G401 (cell line): ENCODE measurements around the gene AKAP7. TPM values are rescaled to one million over a fixed set of nuclear protein-coding genes. Genes with fewer than 3 reads are reported as not detected.
"Not testable (repeated sequence)": the region's sequence is repeated elsewhere in the genome, so short reads cannot be mapped to it uniquely, and the experiment has no call there.

Experiments used
- DNase-seq: peaks from one replicate; pipeline ENCODE4 v3.0.0-alpha.2; 2015; ENCODE audit warnings: low spot score
- in situ Hi-C: cut with HindIII; loops from 2 replicates; pipeline ENCODE4 v1.10.0; 2016; ENCODE audit warnings: low sequenced_read_pairs, mixed read lengths
- total RNA-seq: library from RNA; depleted of rRNA; stranded (reverse); fragments of >200 nt; shearing (Covaris generic); gene quantifications from 2 replicates; pipeline ENCODE4 v1.2.3, GENCODE V29; 2014; rRNA removed

AKAP7 gene
- total RNA-seq, 1 experiment from 2014 or later = 1.8 TPM

DNA sequence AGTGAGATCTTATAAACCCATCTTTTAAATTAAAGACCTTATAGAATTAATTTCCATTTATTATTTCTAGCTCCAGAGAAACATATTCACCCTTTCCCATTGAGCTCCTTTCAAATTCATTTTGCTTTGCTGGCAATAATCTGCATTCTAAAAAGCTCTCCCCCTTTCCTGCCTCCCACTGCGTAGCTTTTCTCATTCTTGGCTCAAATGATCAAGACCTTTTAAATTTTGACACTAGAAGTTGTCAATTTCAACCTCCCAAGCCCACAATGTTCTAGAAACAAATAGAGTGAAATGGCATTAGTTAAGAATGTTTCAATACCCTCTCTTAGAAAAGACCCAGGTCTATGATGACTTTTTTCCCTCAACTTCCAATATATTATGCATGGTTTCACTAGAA, 186.9 kb downstream of the AKAP7 start:
- in situ Hi-C loops = no loop called here
- DNase-seq = no peak

DNA sequence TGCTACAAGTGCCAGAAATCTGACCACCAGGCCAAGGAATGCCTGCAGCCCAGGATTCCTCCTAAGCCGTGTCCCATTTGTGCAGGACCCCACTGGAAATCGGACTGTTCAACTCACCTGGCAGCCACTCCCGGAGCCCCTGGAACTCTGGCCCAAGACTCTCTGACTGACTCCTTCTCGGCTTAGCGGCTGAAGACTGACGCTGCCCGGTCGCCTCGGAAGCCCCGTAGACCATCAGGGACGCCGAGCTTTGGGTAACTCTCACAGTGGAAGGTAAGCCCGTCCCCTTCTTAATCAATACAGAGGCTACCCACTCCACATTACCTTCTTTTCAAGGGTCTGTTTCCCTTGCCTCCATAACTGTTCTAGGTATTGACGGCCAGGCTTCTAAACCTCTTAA, 190.4 kb downstream of the AKAP7 start:
- DNase-seq, in situ Hi-C loops: not testable (repeated sequence)

DNA sequence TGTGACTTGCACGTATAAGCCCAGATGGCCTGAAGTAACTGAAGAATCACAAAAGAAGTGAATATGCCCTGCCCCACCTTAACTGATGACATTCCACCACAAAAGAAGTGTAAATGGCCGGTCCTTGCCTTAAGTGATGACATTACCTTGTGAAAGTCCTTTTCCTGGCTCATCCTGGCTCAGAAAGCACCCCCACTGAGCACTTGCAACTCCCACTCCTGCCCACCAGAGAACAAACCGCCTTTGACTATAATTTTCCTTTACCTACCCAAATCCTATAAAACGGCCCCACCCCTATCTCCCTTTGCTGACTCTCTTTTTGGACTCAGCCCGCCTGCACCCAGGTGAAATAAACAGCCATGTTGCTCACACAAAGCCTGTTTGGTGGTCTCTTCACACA, 193.5 kb downstream of the AKAP7 start:
- in situ Hi-C loops, DNase-seq: not testable (repeated sequence)

DNA sequence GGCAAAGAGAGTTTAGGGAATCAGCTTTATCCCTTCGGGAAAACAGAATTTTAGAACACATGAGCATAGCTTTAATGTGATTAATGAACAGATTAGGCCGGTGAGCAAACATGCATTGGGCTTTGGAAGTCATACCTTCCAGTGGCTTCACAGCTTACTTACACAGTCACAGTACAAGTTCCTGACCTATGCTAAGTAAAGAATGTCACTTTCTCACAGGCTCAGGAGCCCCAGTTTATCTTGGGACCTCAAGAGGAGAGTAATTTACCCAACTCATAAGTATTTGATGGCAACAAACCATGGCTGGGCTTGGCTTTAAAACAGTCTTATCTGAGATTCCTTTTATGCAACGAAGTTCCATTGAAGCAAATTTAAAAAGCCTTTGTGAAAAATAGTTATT, 195.9 kb downstream of the AKAP7 start:
- DNase-seq = no peak
- in situ Hi-C loops = no loop called here

DNA sequence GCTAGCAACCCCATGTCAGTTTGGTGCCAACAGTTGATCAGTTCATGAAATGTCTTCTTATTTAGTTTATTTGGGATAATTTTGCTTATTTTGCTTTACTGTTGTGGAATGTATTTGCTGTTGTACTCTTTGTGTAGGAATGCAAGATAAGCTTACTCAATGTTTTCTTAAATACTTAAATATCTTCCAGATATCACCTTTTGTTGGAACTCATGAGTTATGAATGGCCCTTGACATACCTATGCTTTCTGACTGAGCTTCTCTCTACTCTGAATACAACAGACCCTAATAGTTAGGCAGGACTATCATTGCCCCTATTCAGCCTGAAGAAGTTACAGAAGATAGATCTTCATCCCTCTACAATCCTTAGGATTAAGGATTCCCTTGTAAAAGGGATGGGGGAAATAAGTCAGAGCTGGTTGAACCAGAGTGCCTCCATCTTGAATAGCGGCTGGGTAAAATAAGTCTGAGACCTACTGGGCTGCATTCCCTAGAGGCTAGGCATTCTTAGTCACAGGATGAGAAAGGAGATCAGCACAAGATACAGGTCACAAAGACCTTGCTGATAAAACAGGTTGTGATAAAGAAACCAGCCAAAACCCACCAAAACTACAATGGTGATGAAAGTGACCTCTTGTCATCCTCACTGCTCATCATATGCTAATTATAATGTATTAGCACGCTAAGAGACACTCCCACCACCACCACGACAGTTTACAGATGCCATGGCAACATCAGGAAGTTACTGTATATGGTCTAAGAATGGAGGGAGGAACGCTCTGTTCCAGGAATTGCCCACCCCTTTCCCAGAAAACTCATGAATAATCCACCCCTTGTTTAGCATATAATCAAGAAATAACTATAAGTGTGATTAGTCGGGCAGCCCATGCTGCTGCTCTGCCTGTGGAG, 196.9 kb downstream of the AKAP7 start:
- in situ Hi-C loops = no loop called here
- no peak for DNase-seq

Other genes starting within 250 kb of the AKAP7 start
- gene EPB41L2, start 72.2 kb upstream of the AKAP7 start, total RNA-seq = 20.8 and 30.2 TPM in 2 replicates